Ecto neural progenitor cell (in vitro differentiated cells): ENCODE measurements around the gene ZNF385A.

Experiments
- DNase-seq: peaks from one replicate; pipeline ENCODE4 v3.0.0-alpha.2; 2018; ENCODE audit warnings: low spot score

Gene ZNF385A

GRCh38 chr12:54384591-54385041, at the start of gene ZNF385A:
ZNF385A (minus strand) TSS chr12:54384733; CDS start chr12:54384514, 219 bp downstream.
- DNase-seq = no peak

- DNase-seq = no peak
These were observed 48.3 kb upstream of the ZNF385A start for GRCh38 chr12:54432815-54433164.

DNA sequence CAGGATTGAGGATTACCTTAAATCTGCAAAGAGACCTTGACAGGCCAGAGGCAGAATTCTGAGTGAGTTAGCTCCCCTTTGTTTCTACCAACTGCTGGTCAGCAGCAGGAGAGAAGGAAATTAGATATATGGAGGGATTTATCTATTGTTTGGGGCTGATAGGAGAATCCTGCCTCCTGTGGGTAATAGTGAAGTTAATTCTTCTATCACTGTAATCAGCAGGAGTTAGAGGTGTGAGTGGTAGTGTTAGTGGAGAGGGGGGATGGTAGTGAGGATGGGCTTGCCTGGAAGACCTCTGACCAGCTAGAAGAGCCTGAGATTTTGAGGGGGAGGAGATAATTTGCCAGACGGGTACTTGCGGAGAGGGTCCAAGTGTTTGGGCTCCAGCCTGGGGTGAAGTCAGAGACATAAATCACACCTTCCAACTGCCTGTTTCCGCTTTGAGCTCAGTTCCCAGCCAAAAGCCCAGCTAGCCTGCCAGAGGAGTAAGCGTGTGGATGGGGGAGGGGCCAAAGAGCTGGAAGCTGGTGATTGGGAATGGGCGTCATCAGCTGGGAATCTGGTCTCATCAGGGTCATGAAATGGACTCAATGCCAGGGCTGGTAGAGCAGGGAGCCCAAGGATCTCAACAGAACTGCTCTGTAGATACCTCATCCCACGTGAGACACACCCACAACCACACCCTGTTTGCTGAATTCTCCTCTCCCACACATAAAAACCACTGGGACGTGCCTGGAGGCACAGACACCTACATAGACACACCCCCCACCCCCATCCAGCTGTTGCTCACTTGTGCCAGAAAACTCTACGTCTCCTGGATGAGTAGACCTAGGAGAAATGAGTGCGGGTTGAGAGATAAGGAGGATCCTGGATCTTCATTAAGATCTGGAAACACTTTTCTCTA, 47.6 kb upstream of the ZNF385A start:
- DNase-seq = no peak

- no peak for DNase-seq
These were observed 46.0 kb upstream of the ZNF385A start for GRCh38 chr12:54430471-54431069.

DNA sequence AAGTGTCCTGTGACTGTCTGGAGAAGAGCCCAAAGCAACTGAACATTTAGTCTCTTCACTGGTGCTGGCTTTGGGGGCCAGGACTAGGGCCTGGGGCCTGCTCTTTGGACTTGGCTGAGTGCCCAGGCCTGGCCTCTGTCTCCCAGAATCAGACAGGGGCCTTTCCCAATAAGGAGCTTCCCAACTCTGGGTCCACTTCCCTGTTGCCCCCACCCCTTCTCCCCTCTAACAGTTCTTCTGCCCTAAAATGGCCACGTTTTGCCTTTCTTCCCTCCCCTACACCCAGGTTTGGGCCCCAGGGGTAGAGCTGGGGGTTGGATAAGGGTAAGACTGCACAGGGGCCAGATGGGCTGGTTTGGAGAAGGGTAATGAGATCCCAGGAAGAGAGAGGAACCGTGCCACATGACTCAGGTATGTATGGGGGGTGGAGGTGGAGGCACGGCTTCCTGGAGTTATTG, 44.5 kb upstream of the ZNF385A start:
- no peak for DNase-seq

- no peak for DNase-seq
These were observed 43.8 kb upstream of the ZNF385A start for GRCh38 chr12:54428050-54429013.

GRCh38 chr12:54427106-54427505, 42.6 kb upstream of the ZNF385A start:
- no peak for DNase-seq

DNA sequence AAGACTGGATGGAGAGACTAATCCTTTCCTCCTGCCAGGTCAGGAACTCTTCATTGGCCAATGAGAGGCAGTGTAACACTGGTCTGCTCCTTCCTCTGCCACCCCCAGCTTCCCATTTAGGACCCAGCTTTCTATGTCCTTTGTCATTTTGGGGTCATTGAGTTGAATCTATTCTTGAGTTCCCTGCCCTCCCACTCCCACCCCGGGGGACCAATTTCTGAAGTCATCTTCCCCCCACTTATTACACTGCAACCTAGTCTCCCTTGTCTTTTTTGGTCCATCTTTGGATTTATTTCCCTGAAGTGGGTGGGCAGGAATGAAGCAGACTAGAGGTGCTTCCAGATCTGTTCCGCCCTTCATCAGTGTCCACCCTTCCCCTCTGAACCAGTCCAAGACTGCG, 42.2 kb upstream of the ZNF385A start:
- DNase-seq = no peak

DNA sequence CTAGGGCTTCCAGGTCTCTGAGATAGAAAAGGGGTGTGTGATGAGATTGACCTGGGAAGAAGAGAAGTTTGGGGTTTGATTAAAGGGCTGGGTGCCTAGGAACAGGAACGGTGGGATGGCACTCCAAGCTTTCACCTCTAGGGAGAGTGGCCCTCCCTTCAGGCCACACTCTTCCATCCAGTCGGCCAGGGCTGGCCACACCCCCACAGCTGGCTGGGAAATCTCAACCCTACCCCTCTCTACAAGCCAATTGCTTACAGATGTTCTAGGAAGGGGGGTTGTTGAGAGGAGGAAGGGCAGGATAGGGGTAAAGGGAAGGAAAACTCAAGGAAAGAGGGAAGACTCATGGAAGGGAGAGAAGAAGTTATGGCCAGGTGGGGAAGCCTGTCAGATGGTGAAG, 41.2 kb upstream of the ZNF385A start:
- no peak for DNase-seq

DNA sequence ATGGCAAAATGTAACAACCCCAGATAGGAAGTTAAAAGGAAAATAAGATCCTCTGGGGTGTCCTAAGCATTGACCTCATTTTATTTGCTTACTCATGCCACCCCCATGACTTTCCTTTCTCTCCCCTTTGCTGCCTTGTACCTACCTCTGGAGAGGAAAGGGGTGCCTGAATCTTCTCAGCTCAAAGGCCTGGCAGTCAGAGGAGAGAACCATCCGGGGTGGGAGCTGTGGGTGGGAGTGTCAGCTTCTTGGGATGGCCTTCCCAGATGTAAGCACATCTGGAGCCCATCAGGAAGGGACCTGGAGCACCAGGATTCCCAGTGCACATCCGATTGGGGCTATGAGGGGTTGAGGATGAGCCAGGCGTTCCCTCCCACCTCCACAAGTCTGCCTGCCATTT, 39.7 kb upstream of the ZNF385A start:
- DNase-seq = no peak

GRCh38 chr12:54423816-54424150, 39.2 kb upstream of the ZNF385A start:
- no peak for DNase-seq

DNA sequence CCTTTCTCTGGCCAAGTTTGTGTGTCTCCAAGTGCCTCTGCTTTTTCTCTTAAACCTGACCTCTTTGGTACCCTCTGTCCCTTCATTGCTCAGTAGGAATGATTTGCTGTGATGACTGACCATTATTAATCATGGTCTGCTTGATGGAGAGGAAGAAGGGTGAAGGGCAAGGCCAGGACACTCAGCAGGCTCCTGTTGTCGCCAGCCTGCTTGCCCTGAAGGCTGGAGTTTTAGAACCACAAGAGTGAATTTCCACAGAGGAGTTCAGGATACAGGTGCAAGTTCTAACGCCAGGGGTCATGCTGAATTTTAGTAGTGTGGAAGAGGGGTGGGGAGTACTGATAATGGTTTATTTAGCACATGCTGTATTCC, 37.3 kb upstream of the ZNF385A start:
- DNase-seq = no peak

DNA sequence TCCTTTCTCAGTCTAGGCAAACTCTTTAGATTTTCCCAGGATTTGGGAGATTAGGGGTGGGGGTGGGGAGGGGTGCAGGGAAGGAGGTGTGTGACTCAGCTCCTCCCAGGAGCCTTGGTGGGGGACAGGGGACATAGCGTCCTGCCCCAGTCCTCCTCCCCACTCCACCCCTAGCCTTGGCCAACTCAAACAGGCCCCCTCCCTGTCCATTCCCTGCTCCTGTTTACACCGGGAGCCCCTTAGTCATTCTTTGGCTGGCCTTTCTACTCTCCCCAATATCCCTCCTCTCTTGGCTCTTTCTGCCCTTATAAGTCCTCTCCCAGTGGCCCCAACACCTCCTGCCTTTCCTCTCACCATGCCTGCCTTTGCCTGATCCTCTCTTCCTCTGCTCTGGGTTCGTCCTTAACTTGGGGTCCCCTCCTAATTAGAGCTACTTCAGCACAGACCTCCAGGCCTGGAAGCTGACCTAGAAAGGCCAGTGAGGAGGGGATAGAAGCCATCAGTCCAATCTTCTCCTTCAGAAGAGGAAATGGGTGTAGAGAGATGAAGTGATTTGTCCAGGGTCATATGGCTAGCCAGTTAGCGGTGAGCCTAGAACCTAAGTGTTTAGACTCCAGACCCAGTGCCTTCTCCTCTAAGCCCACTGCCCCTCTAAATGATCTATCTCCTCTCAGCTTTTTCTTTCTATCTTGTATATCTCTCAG, 36.8 kb upstream of the ZNF385A start:
- no peak for DNase-seq

GRCh38 chr12:54420766-54421144, 36.2 kb upstream of the ZNF385A start:
- no peak for DNase-seq

GRCh38 chr12:54419088-54419887, 34.8 kb upstream of the ZNF385A start, which contains the start of gene ITGA5:
ITGA5 (minus strand) TSS chr12:54419266; CDS start chr12:54419198, 68 bp downstream.
- peak; percentile 82 for DNase-seq

GRCh38 chr12:54418441-54419087, 34.0 kb upstream of the ZNF385A start:
- peak; percentile 70 for DNase-seq

GRCh38 chr12:54417712-54418440, 33.3 kb upstream of the ZNF385A start:
- peak; percentile 67 for DNase-seq

GRCh38 chr12:54416687-54417603, 32.4 kb upstream of the ZNF385A start:
- no peak for DNase-seq
